ENCODE data around the gene SLC9A8. TPM values are rescaled to one million over a fixed set of nuclear protein-coding genes. Genes with fewer than 3 reads are reported as not detected.

SLC9A8 gene
- total and polyA plus RNA-seq, 7 donors: 6.1 to 19.4 (median 10.6) TPM

GRCh38 chr20:49846206-49846807 is 33.7 kb downstream of the SLC9A8 start:
- 69 to 80% (median 70%) methylated on average over 6 of the region's 6 CpGs for WGBS, 3 donors
- ATAC-seq: peak; percentile 66 to 76 (median 67)
- Histone ChIP-seq H3K36me3 (ENCODE audit: insufficient read depth in 1 of 2, low read depth in 1 of 2) (peaks cover 0 to 38% of the 10 kb centered on the region in 2 donors), H3K9me3 (no peaks in the 10 kb centered on the region), H3K4me3 (no peak overlapping the region), H3K4me1 (peaks cover 12% of the 10 kb centered on the region), H3K27ac (no peak overlapping the region), H3K27me3 (ENCODE audit: insufficient read depth in 3 of 3, low read length in 2 of 3) (no peaks in the 10 kb centered on the region)
- TF ChIP-seq, protein P1, sequence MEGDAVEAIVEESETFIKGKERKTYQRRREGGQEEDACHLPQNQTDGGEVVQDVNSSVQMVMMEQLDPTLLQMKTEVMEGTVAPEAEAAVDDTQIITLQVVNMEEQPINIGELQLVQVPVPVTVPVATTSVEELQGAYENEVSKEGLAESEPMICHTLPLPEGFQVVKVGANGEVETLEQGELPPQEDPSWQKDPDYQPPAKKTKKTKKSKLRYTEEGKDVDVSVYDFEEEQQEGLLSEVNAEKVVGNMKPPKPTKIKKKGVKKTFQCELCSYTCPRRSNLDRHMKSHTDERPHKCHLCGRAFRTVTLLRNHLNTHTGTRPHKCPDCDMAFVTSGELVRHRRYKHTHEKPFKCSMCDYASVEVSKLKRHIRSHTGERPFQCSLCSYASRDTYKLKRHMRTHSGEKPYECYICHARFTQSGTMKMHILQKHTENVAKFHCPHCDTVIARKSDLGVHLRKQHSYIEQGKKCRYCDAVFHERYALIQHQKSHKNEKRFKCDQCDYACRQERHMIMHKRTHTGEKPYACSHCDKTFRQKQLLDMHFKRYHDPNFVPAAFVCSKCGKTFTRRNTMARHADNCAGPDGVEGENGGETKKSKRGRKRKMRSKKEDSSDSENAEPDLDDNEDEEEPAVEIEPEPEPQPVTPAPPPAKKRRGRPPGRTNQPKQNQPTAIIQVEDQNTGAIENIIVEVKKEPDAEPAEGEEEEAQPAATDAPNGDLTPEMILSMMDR (IDR thresholded peaks at IDR 0.05): peak; percentile 62
- intact Hi-C loops (cut with DNase I): loop anchor here (5.0 to 10.0 kb wide), 2 partner anchors 234 to 302 kb away; no protein-coding TSS in a partner anchor
- no peak for DNase-seq

DNA sequence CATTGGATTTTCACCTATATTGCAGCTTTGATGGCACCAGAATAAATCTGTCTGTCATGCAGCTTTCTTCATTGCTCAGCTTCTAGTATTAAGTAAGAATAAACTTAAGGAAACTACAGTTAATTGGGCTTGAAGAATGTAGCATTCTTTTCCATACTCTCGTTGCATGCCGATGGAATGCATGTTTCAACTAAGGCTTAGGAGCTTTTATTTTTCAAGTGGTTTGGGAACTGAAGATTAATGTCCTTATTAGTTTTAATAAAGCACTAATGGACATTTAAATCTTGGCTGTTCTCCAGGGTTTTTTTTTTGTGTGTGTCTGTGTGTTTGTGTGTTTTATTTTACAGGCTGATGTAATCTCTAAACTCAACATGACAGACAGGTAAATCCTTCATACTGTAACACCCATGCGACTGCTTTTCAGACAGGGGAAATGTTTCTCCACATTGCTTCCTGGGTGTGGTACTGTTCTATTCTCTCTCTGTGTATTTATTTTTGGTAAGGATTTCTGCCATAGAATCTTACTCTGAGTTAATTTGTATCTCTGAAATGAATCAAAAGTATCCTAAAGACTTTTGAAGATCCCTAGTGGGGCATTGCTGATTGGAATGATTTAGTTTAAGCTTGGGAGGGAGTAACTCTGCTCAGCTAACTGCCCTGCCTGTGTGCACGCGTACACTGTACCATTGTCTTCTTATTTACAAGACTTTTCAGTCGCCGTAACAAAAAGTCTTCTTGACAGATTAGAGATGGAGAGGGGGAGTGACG is 38.0 kb downstream of the SLC9A8 start:
- no peaks in the 10 kb centered on the region for H3K9me3 ChIP-seq
- ATAC-seq (peak in 2 of 4 donors; percentile 3 to 19), DNase-seq (no peak)
- H3K4me3 ChIP-seq: no peak overlapping the region
- TF ChIP-seq, protein P1 (IDR thresholded peaks at IDR 0.05): no peak
- peak overlapping the region; percentile 71 for H3K27ac ChIP-seq
- 59 to 67% (median 61%) methylated on average over 8 of the region's 8 CpGs for WGBS, 3 donors
- intact Hi-C loops (cut with DNase I): no loop called here
- peaks cover 32% of the 10 kb centered on the region for H3K4me1 ChIP-seq
- no peaks in the 10 kb centered on the region for H3K27me3 ChIP-seq (ENCODE audit: insufficient read depth in 3 of 3, low read length in 2 of 3)
- peaks cover 3 to 52% of the 10 kb centered on the region in 2 donors for H3K36me3 ChIP-seq (ENCODE audit: insufficient read depth in 1 of 2, low read depth in 1 of 2)

DNA sequence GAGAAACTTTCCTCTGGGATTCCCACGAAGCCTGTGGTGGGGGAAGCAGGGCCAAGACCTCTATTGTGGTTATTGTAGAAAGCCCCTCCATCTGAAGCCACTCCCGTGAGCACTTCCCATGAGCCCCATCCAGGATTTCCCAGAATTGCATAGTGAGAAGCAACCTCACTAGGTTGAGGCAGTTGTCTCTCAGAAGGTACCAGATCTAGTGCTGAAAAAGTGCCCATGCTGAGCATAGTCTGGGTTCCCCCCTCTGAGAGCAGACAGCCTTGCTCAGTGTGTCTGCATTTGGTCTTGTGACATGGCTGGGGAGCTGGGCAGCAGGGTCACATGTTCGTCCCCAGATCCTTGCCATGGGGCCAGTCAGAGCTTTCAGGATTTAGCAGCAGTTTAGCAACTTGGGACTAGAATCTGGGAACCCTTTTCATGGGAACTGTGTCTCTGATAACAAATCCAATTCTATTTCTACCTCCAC is 38.6 kb downstream of the SLC9A8 start:
- intact Hi-C loops (cut with DNase I): no loop called here
- H3K4me1 ChIP-seq: peaks cover 32% of the 10 kb centered on the region
- no peaks in the 10 kb centered on the region for H3K9me3 ChIP-seq
- WGBS, 3 donors: 44 to 61% (median 54%) methylated on average over 3 of the region's 3 CpGs
- peak overlapping the region; percentile 71 for H3K27ac ChIP-seq
- no peaks in the 10 kb centered on the region for H3K27me3 ChIP-seq (ENCODE audit: insufficient read depth in 3 of 3, low read length in 2 of 3)
- peaks cover 3 to 58% of the 10 kb centered on the region in 2 donors for H3K36me3 ChIP-seq (ENCODE audit: insufficient read depth in 1 of 2, low read depth in 1 of 2)
- TF ChIP-seq, protein P1 (IDR thresholded peaks at IDR 0.05): no peak
- ATAC-seq: peak; percentile 55 to 84 (median 74)
- no peak overlapping the region for H3K4me3 ChIP-seq
- DNase-seq: no peak

GRCh38 chr20:49851991-49852390 is 39.4 kb downstream of the SLC9A8 start:
- Histone ChIP-seq H3K4me1 (peaks cover 32% of the 10 kb centered on the region), H3K4me3 (no peak overlapping the region), H3K36me3 (ENCODE audit: insufficient read depth in 1 of 2, low read depth in 1 of 2) (peaks cover 3 to 66% of the 10 kb centered on the region in 2 donors), H3K9me3 (no peaks in the 10 kb centered on the region), H3K27ac (peak overlapping the region; percentile 71), H3K27me3 (ENCODE audit: insufficient read depth in 3 of 3, low read length in 2 of 3) (no peaks in the 10 kb centered on the region)
- DNase-seq (no peak), ATAC-seq (peak; percentile 64 to 89 (median 81))
- intact Hi-C loops (cut with DNase I): no loop called here
- TF ChIP-seq, protein P1 (IDR thresholded peaks at IDR 0.05): no peak
- WGBS, 3 donors: 23 to 56% (median 30%) methylated on average over 7 of the region's 7 CpGs
